Kidney (tissue), 14 donors: ENCODE data around the gene GALNT18. TPM values are rescaled to one million over a fixed set of nuclear protein-coding genes. Genes with fewer than 3 reads are reported as not detected.

Experiments
- DNase-seq, 5 donors: peaks; one replicate each; pipeline ENCODE4 v3.0.0-alpha.2; 2013 to 2020
- FAIRE-seq: peaks from 2 replicates; lab custom pipeline; 2012; peaks lifted over from hg19 to GRCh38; lab: Jason Lieb, UNC
- H3K27ac ChIP-seq, 2 donors: one replicate each; pipeline ENCODE4 v1.7.0; 2013; ENCODE audit warnings: low read depth in 2 of 2, low read length in 2 of 2, inconsistent platforms in 1 of 2
- H3K27me3 ChIP-seq: one replicate; pipeline ENCODE4 v1.7.1; 2013; ENCODE audit warnings: low read length, inconsistent platforms; ENCODE audit not compliant: control insufficient read depth, insufficient read depth
- H3K36me3 ChIP-seq, 3 donors: one replicate each; pipeline versions ENCODE4 v1.7.0 to v1.7.1; 2013; ENCODE audit warnings: low read length in 3 of 3, control low read depth in 1 of 3, inconsistent platforms in 1 of 3; ENCODE audit not compliant: insufficient read depth in 3 of 3, control insufficient read depth in 2 of 3
- H3K4me1 ChIP-seq, 3 donors: one replicate each; pipeline versions ENCODE4 v1.7.0 to v1.7.1; 2013; ENCODE audit warnings: low read length in 3 of 3, inconsistent platforms in 1 of 3, low read depth in 1 of 3; ENCODE audit not compliant: control insufficient read depth in 2 of 3, insufficient read depth in 2 of 3
- H3K4me3 ChIP-seq, 3 donors: one replicate each; pipeline versions ENCODE4 v1.7.0 to v1.8.1; 2013; ENCODE audit warnings: low read length in 3 of 3, control low read depth in 1 of 3, inconsistent platforms in 1 of 3
- H3K9ac ChIP-seq, 3 donors: one replicate each; pipeline versions ENCODE4 v1.7.0 to v1.7.1; 2013; ENCODE audit warnings: low read length in 3 of 3, control low read depth in 1 of 3, inconsistent platforms in 1 of 3
- H3K9me3 ChIP-seq, 3 donors: one replicate each; pipeline versions ENCODE4 v1.7.0 to v1.7.1; 2013; ENCODE audit warnings: low read length in 3 of 3, control low read depth in 1 of 3, inconsistent platforms in 1 of 3; ENCODE audit not compliant: control insufficient read depth in 2 of 3, insufficient read depth in 1 of 3
- intact Hi-C: fragments of 100-400 bp; cut with DNase I; formaldehyde crosslinking; loops from one replicate; pipeline ENCODE4 v1.11.1; 2022
- polyA plus RNA-seq: library from polyadenylated mRNA; stranded (reverse); fragments of 350-450 nt; fragmentation: Illumina TruSeq; extraction: RNeasy Lipid Tissue Mini Kit (QIAGEN cat#74804); gene quantifications from one replicate; pipeline ENCODE4 v1.2.3, GENCODE V29; 2014; ENCODE audit warnings: low read depth, low replicate concordance; ENCODE audit not compliant: insufficient read depth
- total RNA-seq: library from RNA; stranded (reverse); fragmentation: NEBNext Ultra II Directional; extraction: Animal tissue kit (Norgen Biotek cat#: 25700); gene quantifications from one replicate; pipeline ENCODE4 v1.2.1, GENCODE V29; 2021
- TF ChIP-seq, protein P1 (sequence below): IDR thresholded peaks from 3 replicates; pipeline ENCODE4 v1.5.1; 2012; ENCODE audit warnings: mild to moderate bottlenecking, moderate library complexity, borderline replicate concordance; ENCODE audit not compliant: insufficient read depth; ENCODE audit errors: extremely low read depth
- donor health status: control.
- donor health status: control.
- donor health status: control.
- donor health status: control.
- donor health status: control.
- donor health status: DM: yes; HTN: yes; CAD: no.
- donor health status: Normal renal cell carcinoma (clear cell type).

Gene GALNT18
- total and polyA plus RNA-seq, 2 donors from 2014 or later = 27.2 to 42.1 TPM

DNA sequence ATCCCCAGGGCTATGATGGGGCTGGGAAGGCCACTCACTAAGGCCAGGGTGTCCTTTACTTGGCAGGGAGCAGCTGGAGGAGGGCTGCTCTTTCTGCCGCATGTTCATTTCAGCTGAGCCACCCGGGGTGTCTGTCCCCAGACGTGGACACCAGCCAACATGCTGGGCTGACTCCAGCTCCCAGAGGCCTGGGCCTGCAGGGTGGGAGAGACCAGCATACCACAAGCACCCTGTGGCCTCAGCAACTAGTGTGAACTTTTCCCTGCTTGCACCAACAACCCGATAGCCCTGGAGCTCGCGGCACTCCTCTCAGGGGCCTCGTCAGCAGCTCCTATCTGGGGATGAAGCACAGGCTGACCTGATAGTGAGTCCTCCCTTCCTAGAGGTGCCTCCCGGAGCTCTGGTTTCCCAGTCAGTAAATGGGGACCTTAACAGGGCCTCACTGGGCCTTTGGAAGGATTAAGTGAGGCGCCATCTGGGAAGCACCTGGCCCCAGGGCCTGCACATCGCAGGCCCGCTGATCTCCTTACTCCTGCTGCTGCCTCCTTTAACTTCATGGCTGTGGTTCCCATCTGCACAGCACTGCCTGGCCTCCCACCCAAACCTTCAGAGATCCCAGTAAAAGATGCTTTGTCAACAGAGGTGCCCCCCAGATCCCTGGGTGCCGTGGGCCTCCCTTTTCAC is 83.4 kb downstream of the GALNT18 start:
- H3K27ac ChIP-seq = no peak overlapping the region
- FAIRE-seq (no peak), DNase-seq (peak in 1 of 5 donors; percentile 92)
- TF ChIP-seq, protein P1, sequence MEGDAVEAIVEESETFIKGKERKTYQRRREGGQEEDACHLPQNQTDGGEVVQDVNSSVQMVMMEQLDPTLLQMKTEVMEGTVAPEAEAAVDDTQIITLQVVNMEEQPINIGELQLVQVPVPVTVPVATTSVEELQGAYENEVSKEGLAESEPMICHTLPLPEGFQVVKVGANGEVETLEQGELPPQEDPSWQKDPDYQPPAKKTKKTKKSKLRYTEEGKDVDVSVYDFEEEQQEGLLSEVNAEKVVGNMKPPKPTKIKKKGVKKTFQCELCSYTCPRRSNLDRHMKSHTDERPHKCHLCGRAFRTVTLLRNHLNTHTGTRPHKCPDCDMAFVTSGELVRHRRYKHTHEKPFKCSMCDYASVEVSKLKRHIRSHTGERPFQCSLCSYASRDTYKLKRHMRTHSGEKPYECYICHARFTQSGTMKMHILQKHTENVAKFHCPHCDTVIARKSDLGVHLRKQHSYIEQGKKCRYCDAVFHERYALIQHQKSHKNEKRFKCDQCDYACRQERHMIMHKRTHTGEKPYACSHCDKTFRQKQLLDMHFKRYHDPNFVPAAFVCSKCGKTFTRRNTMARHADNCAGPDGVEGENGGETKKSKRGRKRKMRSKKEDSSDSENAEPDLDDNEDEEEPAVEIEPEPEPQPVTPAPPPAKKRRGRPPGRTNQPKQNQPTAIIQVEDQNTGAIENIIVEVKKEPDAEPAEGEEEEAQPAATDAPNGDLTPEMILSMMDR = no peak
- H3K4me1 ChIP-seq = peaks cover 0 to 28% (median 12%) of the 10 kb centered on the region in 3 donors
- H3K9ac ChIP-seq = no peak overlapping the region
- no peak overlapping the region for H3K4me3 ChIP-seq
- intact Hi-C loops = no loop called here
- H3K27me3 ChIP-seq = no peaks in the 10 kb centered on the region
- no peaks in the 10 kb centered on the region for H3K36me3 ChIP-seq
- no peaks in the 10 kb centered on the region for H3K9me3 ChIP-seq

DNA sequence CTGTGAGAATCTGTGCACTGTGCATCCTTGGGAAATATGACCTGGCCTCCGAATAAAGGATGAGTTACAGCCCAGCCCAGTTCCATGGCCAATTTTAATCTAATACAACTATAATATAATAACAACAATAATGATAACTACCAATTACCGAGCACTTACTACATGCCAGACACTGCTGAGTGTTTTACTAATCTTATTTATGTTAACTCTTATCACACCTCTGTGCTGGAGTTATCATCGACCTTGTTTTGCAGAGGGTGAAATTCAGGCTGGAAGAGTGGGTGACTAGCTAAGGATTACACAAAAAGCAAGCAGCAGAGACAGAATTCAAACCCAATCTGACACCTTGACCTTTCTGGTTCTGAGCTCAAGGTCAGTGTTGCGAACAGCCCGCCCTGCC is 83.9 kb downstream of the GALNT18 start:
- FAIRE-seq (no peak), DNase-seq (no peak)
- Histone ChIP-seq H3K9me3 (no peaks in the 10 kb centered on the region), H3K4me1 (peaks cover 0 to 23% (median 12%) of the 10 kb centered on the region in 3 donors), H3K4me3 (no peak overlapping the region), H3K36me3 (no peaks in the 10 kb centered on the region), H3K9ac (no peak overlapping the region), H3K27ac (no peak overlapping the region), H3K27me3 (no peaks in the 10 kb centered on the region)
- intact Hi-C loops = no loop called here
- TF ChIP-seq, protein P1 = no peak

DNA sequence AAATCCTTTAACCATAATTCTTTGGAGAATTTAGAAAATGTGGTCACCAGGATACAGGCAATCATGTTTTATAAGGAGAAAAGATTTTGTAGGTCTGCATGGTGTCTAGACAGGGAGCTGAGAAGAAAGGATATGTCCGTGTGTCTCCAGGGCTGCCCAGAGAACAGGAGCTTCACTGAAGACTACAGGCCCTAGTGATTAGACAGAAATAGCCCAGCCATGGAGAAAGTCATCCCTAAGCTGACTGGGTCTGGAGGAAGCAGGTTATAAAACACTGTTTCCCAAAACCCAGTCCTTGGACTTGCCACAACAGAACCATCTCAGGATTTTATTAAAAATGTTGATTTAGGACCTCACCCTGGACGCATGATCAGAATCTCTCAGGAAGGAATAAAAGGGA is 84.4 kb downstream of the GALNT18 start:
- Histone ChIP-seq H3K27ac (no peak overlapping the region), H3K9ac (no peak overlapping the region), H3K36me3 (no peaks in the 10 kb centered on the region), H3K9me3 (no peaks in the 10 kb centered on the region), H3K4me1 (peaks cover 0 to 23% (median 12%) of the 10 kb centered on the region in 3 donors), H3K4me3 (no peak overlapping the region), H3K27me3 (no peaks in the 10 kb centered on the region)
- DNase-seq = no peak
- intact Hi-C loops = no loop called here
- FAIRE-seq = no peak
- TF ChIP-seq, protein P1 = no peak
